HG03066 (cell line): ENCODE data around the gene LAMA3.

Source experiments
- ATAC-seq: cut with Tn5 transposase; IDR thresholded peaks from one replicate; pipeline ENCODE4 v1.9.1; 2021; ENCODE audit warnings: low read depth; ENCODE audit not compliant: unreplicated experiment

Gene LAMA3

GRCh38 chr18:23982155-23983079, 293.2 kb downstream of the LAMA3 start:
- ATAC-seq = no peak

GRCh38 chr18:23983112-23983511, 293.9 kb downstream of the LAMA3 start:
- no peak for ATAC-seq

- ATAC-seq = peak; percentile 59
Measured at GRCh38 chr18:23986600-23987359, 297.5 kb downstream of the LAMA3 start.

- ATAC-seq = no peak
Measured at GRCh38 chr18:23990474-23991410, 301.5 kb downstream of the LAMA3 start.

GRCh38 chr18:23992089-23992940, 303.1 kb downstream of the LAMA3 start:
- ATAC-seq = no peak

- ATAC-seq = no peak
Measured at GRCh38 chr18:23992941-23993280, 303.7 kb downstream of the LAMA3 start.

GRCh38 chr18:23994361-23994902, 305.2 kb downstream of the LAMA3 start:
- no peak for ATAC-seq

GRCh38 chr18:23995180-23995579, 305.9 kb downstream of the LAMA3 start:
- no peak for ATAC-seq

GRCh38 chr18:23998018-23998417, 308.8 kb downstream of the LAMA3 start:
- no peak for ATAC-seq

- no peak for ATAC-seq
Measured at GRCh38 chr18:23998820-23999219, 309.6 kb downstream of the LAMA3 start.

- no peak for ATAC-seq
Measured at GRCh38 chr18:24000613-24001490, 311.6 kb downstream of the LAMA3 start.

GRCh38 chr18:24002479-24002878, 313.2 kb downstream of the LAMA3 start:
- ATAC-seq = no peak

- no peak for ATAC-seq
Measured at GRCh38 chr18:24003288-24003687, 314.0 kb downstream of the LAMA3 start.

- ATAC-seq = no peak
Measured at GRCh38 chr18:24003903-24004640, 314.8 kb downstream of the LAMA3 start.
